ENCODE data around the gene TUBG2.

Gene TUBG2

GRCh38 chr17:42700586-42701289 lies 41.7 kb downstream of the TUBG2 start:
- no peak for FAIRE-seq

DNA sequence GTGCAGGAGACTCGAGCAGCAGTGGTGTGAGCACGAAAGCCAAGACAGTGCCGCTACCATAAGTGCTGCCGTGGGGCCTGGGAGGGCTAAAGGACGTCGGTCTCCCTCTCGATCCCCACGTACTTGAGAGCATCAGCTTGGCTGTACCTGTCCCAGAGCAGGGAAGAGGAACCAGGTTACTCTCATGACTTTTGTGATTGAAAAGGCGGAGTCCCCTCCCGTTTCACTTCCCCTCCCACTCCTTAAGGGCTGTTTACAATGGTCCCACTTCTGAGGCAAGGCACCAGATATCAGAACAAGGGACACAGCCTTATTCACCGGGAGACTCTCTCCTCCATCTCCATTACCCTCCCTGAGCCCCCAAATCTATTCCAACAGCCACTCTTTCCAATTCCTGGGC lies 43.4 kb downstream of the TUBG2 start:
- FAIRE-seq = no peak

DNA sequence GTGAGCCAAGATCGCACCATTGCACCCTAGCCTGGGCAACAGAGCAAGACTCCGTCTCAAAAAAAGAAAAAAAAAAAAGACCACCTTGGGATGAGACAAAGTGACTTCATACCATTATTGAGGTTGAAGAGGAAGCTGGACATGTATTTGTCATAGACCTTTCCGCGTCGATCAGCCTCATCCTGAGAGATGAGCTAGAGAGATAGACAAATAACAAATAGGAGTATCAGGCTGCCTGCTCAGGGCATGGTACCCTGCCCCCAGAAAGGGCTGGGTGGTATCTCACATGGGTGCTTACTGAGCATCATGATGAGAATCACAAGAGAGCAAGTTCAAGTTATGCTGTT lies 45.4 kb downstream of the TUBG2 start:
- no peak for FAIRE-seq

DNA sequence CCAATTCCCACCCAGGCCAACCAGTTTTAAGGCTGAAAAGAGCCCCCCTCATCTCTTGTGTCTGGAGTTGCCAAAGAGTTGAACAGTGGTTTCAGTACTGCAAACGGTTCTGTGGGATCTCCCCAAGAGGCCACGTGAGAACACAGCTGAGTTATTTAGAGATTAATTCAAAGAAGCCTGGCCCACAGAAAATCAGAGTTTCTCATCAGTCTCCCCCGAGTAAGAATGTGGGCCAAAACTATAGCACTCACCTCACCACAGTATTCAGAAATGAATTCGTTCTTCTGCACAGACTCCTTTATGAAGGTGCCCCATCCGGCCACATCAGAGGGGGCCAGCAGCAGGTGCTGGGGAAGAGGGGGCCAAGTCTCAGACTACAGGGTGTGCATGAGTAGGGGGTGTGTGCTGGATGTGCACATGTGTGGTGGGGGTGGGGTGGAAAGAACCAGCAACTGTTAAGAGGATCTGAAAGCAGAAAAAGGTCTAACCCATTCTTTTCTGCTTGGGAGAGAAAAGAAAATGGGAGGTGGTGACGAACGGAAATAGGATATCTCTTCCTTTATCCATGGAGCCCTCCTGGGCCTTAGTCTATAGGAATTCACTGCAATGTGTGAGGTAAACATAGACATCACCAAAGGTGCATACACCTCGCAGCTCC lies 45.9 kb downstream of the TUBG2 start:
- FAIRE-seq = no peak

DNA sequence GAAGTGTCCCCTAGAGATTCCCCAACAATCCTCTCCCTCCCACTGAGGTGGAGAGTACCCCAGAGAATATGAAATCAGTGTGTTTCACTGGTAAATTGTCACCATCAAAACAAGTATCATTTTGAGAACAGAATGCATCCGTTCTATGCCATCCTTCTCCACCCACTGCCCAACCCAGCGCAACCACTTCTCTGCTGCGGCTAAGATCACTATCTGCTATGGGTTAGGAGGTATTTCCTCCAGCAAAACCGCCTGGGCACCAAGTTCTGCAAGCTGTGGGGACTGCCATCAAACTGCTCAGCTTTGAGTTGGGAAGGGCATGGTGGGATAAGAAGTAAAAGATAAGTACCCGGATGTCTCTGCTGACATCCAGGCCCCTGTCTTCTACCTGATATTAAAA lies 47.6 kb downstream of the TUBG2 start:
- FAIRE-seq = no peak

DNA sequence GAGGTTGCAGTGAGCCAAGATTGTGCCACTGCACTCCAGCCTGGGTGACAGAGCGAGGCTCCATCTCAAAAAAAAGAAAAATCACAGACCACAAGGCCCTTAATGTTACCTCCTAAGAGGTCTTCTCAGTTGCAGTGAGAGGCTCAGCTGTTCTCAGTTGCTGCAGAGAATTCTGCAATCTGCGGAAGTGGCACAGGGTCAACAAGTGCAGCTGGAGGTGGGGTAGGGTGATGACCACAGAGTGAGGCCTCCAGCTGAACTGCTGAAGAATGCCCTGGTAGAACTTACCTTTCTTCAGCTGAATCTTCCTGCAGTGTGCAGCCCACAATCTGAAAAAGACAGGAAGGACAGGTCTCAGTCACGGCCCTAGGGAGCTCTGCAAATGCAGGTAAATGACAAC lies 49.5 kb downstream of the TUBG2 start:
- no peak for FAIRE-seq

DNA sequence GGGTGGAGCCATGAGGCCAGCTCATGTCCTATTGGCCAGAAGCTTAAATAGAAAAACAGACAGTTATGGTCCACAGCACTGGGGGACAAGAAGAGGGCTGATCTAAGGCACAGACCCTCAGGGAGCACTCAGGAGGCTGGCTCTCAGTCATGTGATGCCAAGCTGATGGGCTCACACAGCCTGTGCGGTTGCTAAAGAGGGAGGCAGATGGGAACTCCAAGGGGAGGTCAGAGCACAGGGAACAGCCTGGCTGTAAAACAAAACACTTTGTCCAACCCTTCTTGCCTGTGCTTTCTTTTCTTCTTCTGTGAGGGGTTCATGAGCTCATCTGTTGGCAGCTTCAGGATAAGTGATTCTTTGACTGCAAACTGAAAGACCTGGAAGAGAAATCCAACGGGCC lies 50.5 kb downstream of the TUBG2 start:
- no peak for FAIRE-seq
